NCI-H446 treated with DMSO at 0.1 percent for 48 hours (cell line): ENCODE data around the gene NPAS3.

Experiments
- DNase-seq: peaks from one replicate; lab custom pipeline; 2025; lab: John Stamatoyannopoulos, UW

The NPAS3 gene

DNA sequence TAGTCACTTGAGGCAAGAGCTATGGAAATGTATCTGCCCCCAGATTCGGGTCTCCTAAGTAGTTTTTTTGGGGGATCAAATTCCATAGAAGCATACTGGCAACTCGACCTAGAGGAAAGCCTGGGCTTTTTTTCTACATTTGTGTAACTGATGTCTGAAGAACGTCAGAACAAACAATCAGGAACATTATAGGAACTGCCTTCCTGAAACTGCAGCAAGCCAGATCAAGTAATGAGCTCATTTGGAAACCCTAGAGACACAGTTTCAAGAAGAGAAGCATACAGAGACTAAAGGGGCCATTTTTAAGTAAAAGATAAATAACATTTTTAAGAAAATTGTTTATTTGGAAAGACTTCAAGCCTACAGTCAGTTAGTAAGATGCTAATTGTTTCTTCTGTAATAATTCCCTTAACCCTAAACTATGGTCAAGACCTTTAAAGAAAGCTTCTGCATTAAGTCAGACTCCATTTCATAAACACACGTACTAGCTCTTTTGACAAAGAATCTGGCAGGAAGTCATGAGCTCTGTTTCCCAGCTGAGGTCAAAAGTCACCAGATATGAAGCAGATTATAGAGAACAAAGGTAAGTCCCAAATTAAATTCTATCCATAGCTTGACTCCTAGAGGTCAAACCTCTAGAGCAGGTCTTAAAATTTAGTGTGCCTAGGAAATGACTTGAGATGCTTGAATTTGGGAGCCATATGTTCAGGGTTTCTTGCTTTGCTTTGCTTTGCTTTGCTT is 899.4 kb downstream of the NPAS3 start:
- DNase-seq = no peak

DNA sequence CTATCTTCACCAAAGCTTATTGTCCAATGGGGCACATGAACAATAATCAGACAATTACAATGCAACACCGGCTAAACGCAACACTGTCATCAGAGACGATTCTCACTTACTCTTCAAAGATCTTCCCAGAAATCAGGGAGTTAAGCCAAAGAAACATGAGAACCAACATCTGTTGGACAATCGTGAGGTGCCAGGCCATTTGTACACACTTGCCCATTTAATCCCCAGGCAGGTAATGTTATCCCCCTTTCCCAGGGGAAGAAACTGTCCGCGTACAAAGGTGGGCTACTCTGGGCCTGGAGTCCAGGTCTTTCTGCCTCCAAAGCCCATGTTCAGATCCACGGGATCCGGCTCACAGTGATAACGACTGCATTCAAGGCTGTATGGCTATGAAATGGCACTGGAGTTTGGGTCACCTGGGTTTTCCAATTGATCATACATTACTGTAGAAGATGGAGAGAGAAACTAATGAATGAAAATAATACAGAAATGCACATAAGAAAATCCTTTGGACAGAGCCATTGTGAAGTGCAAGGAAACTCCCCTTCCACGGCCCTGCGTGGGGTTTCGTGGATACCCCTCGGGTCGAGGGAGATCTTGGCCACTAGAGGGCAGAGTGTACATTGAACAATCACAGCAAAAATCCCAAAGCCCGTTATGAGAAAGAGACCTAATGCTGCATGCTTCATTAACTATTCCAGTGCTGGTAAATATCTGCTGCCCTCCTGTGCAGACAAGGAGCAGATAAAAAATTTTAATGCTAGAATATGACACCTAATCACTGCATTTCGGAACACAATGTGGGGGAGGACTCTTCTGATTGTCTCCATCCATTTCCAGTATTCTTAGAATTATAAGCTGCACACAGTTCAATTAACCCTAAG is 900.8 kb downstream of the NPAS3 start:
- DNase-seq = peak; percentile 49

- DNase-seq = no peak
Observed at GRCh38 chr14:33840797-33841196, 902.1 kb downstream of the NPAS3 start.

- DNase-seq = no peak
Observed at GRCh38 chr14:33842299-33842698, 903.6 kb downstream of the NPAS3 start.

GRCh38 chr14:33844118-33844517 is 905.4 kb downstream of the NPAS3 start:
- DNase-seq = no peak

GRCh38 chr14:33846100-33846824 is 907.6 kb downstream of the NPAS3 start:
- no peak for DNase-seq

DNA sequence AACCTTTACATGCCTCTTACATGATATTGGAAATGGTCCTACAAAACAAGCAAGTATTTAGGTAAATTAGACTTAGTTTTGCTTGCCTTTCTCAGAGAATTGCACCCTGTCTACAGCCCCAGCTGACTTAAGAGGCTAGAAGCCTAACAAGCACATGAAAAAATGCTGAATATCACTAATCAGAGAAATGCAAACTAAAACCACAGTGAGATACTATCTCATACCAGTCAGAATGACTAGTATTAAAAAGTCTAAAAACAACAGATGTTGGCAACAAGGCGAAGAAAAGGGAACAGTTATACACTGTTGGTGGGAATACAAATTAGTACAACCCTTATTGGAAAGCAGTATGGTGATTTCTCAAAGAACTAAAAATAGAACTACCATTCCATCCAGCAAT is 908.4 kb downstream of the NPAS3 start:
- no peak for DNase-seq

DNA sequence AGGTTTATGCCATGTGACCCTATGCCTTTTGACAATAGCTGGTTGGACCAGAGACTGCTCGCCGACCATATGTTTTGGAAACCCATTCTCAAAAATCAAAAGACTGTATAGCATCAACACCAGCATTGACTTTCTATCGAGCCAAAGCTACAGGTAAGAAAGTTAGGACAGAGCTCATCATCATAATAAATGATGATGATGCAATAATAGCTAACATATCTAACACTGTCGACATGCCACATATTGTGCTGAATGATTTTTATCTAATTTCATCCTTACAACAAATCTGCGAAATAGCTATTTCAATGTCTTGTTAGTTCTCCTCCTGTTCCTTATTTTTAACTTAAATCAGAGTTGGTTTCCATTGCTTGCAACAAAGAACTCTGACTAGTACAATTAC is 909.3 kb downstream of the NPAS3 start:
- no peak for DNase-seq

- DNase-seq = peak; percentile 42
Observed at GRCh38 chr14:33848706-33849454, 910.2 kb downstream of the NPAS3 start.

DNA sequence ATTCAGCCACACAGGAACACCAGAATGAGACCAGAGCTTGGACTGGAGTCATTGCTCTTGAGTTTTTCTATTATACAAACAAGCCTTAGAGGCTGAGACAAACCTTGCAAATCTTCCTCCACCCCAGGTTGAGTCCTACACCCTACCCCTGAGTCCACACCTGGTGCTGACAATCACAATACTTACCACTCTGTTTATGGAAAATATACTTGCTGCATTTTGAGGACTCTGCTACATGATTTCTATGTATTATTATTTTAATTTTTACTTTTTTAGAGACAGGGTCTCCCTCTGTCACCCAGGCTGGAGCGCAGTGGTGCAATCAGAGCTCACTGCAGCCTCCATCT is 910.7 kb downstream of the NPAS3 start:
- DNase-seq = no peak

DNA sequence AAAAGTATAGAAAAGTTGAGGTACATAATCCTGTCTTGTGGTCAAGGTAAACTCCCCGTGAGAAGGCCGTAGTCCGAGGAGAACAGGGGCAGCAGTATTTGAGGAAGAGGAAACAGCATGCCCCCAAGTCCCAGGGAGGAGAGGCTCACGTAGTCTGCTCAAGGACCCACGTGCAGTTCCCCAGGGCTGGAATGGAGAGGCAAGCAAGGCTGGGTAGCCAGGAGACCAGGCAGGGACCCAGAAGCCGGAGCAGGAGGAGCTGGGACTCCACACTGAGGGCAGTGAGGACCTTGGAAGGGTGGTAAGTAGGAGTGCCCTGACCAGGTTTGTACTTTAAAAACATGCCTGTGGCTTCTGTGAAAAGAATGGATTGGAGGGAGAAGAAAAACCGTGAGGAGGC is 912.1 kb downstream of the NPAS3 start:
- DNase-seq = no peak

GRCh38 chr14:33851366-33851765 is 912.7 kb downstream of the NPAS3 start:
- no peak for DNase-seq

DNA sequence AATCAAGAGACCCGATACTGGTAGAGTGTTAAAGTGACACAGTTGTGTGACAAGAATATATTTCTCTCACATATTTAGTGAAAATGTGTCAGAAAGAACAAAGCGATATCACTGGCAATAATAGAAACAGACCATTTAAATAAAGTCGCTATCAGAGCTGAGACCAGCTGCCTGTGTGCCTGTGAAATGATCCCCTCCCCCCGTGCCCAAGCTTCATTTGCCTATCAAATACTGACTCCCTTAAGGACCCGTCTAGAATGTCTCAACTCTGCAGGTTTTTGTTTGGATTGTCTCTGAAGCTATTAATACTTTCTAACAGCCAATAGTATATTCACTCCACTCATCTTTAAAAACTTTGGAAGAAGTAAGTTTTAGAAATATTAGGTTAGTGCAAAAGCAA is 913.3 kb downstream of the NPAS3 start:
- no peak for DNase-seq
